ENCODE measurements around the gene PPP4R4.
"Not testable (repeated sequence)": the region's sequence is repeated elsewhere in the genome, so short reads cannot be mapped to it uniquely, and the experiment has no call there.

Gene PPP4R4

GRCh38 chr14:94227029-94227428, 52.9 kb downstream of the PPP4R4 start:
- DNase-seq (ENCODE audit: low read depth), result peak; percentile 13
- TF ChIP-seq, protein P1, sequence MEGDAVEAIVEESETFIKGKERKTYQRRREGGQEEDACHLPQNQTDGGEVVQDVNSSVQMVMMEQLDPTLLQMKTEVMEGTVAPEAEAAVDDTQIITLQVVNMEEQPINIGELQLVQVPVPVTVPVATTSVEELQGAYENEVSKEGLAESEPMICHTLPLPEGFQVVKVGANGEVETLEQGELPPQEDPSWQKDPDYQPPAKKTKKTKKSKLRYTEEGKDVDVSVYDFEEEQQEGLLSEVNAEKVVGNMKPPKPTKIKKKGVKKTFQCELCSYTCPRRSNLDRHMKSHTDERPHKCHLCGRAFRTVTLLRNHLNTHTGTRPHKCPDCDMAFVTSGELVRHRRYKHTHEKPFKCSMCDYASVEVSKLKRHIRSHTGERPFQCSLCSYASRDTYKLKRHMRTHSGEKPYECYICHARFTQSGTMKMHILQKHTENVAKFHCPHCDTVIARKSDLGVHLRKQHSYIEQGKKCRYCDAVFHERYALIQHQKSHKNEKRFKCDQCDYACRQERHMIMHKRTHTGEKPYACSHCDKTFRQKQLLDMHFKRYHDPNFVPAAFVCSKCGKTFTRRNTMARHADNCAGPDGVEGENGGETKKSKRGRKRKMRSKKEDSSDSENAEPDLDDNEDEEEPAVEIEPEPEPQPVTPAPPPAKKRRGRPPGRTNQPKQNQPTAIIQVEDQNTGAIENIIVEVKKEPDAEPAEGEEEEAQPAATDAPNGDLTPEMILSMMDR (conservative IDR thresholded peaks at IDR 0.05; ENCODE audit: low read depth, low read length), result no peak
- H3K4me3 ChIP-seq (ENCODE audit: low read depth, low read length), result no peak overlapping the region

DNA sequence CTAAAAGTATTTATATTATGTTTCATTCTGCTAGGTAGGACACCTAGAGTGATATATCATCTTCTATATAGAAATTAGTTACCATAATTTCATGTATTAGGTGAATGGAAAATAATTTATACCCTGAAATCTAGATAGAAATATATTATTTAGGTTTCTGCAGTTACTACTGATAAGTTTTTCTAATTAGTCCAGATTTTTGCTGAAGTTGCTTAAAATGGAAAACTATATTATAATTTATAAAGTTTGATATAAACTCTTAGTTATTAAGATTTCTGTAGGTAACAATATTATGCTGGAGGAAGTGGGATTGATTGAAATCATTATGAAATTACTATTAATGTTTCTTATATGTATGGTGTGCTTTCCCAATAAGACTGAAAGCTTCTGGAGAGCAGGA, 62.9 kb downstream of the PPP4R4 start:
- DNase-seq (ENCODE audit: low read depth), result no peak
- TF ChIP-seq, protein P1 (conservative IDR thresholded peaks at IDR 0.05; ENCODE audit: low read depth, low read length), result no peak
- H3K4me3 ChIP-seq (ENCODE audit: low read depth, low read length), result no peak overlapping the region

DNA sequence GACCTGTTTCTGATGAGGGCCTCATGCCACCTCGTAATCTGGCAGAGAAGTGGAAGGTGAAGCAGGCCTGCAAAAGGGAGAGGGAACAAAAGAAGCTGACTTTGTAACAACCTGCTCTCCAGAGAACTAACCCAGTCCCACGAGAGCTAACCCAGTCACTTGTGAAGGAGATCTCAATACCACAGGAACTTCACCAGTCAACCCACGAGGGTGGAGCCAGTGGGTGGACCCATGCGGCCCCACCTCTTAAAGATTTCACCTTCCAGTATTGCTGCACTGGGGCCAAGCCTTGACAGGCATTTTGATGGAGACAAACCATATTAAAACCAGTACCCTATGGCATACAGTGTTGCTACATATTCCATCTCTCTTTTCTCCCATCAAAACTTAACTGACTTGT, 63.9 kb downstream of the PPP4R4 start:
- no peak for DNase-seq (ENCODE audit: low read depth)
- no peak overlapping the region for H3K4me3 ChIP-seq (ENCODE audit: low read depth, low read length)
- TF ChIP-seq, protein P1 (conservative IDR thresholded peaks at IDR 0.05; ENCODE audit: low read depth, low read length), result no peak

GRCh38 chr14:94239406-94239805, 65.3 kb downstream of the PPP4R4 start:
- TF ChIP-seq, protein P1 (conservative IDR thresholded peaks at IDR 0.05; ENCODE audit: low read depth, low read length), result no peak
- no peak for DNase-seq (ENCODE audit: low read depth)
- no peak overlapping the region for H3K4me3 ChIP-seq (ENCODE audit: low read depth, low read length)

GRCh38 chr14:94244182-94244581, 70.1 kb downstream of the PPP4R4 start:
- H3K4me3 ChIP-seq (ENCODE audit: low read depth, low read length), result no peak overlapping the region
- DNase-seq (ENCODE audit: low read depth), result peak; percentile 3
- TF ChIP-seq, protein P1 (conservative IDR thresholded peaks at IDR 0.05; ENCODE audit: low read depth, low read length), result no peak

GRCh38 chr14:94264195-94264594, 90.1 kb downstream of the PPP4R4 start:
- H3K4me3 ChIP-seq (ENCODE audit: low read depth, low read length); DNase-seq (ENCODE audit: low read depth): not testable (repeated sequence)

GRCh38 chr14:94267352-94267751, 93.2 kb downstream of the PPP4R4 start:
- no peak for DNase-seq (ENCODE audit: low read depth)
- TF ChIP-seq, protein P1 (conservative IDR thresholded peaks at IDR 0.05; ENCODE audit: low read depth, low read length), result no peak
- H3K4me3 ChIP-seq (ENCODE audit: low read depth, low read length), result no peak overlapping the region

DNA sequence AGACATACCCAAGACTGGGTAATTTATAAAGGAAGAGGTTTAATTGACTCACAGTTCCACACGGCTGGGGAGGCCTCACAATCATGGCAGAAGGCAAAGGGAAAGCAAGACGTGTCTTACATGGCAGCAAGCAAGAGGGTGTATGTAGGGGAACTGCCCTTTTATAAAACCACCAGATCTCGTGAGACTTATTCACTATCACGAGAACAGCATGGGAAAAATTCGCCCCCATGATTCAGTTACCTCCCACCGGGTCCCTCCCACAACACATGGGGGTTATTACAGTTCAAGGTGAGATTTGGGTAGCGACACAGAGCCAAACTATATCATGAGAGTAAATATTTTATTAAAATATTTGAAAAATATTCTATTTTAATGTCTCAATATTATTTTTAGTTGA, 94.5 kb downstream of the PPP4R4 start:
- DNase-seq (ENCODE audit: low read depth); H3K4me3 ChIP-seq (ENCODE audit: low read depth, low read length): not testable (repeated sequence)

Measured in choroid plexus epithelial cell (primary cell).